Dendritic cell treated with granulocyte-macrophage colony-stimulating factor and Interleukin-4, amounts not matched to agents 40 ng/mL and 50 ng/mL, for 4 days (primary cell): ENCODE measurements around the gene SLCO1A2.

Source experiments
- H3K27ac Mint-ChIP-seq: one replicate; pipeline ENCODE4 v1.8.0; 2022; ENCODE audit warnings: mild to moderate bottlenecking, mixed read lengths
- H3K27me3 Mint-ChIP-seq: one replicate; pipeline ENCODE4 v1.8.0; 2022; ENCODE audit warnings: mild to moderate bottlenecking, mixed read lengths
- H3K36me3 Mint-ChIP-seq: one replicate; pipeline ENCODE4 v1.8.0; 2022; ENCODE audit warnings: low read depth, mixed read lengths
- H3K4me1 Mint-ChIP-seq: one replicate; pipeline ENCODE4 v1.8.0; 2022; ENCODE audit warnings: low read depth, mixed read lengths
- H3K4me3 Mint-ChIP-seq: one replicate; pipeline ENCODE4 v1.8.0; 2022; ENCODE audit warnings: mild to moderate bottlenecking, moderate library complexity, mixed read lengths
- H3K9me3 Mint-ChIP-seq: one replicate; pipeline ENCODE4 v1.8.0; 2022; ENCODE audit warnings: mixed read lengths
- intact Hi-C: fragments of 100-400 bp; cut with micrococcal nuclease; formaldehyde crosslinking; loops from one replicate; pipeline ENCODE4 v1.15.0; 2022

SLCO1A2 gene

GRCh38 chr12:21219206-21219605 lies 115.5 kb downstream of the SLCO1A2 start:
- H3K27me3 Mint-ChIP-seq = no peaks in the 10 kb centered on the region
- no peaks in the 10 kb centered on the region for H3K36me3 Mint-ChIP-seq
- no peak overlapping the region for H3K27ac Mint-ChIP-seq
- no peak overlapping the region for H3K4me3 Mint-ChIP-seq
- H3K9me3 Mint-ChIP-seq = no peaks in the 10 kb centered on the region
- intact Hi-C loops = no loop called here
- H3K4me1 Mint-ChIP-seq = no peaks in the 10 kb centered on the region
